GM10847 (cell line): ENCODE results near the gene PSMC6.

Source experiments
- POLR2A ChIP-seq: IDR thresholded peaks from 2 replicates; pipeline ENCODE4 v1.6.1; 2011; ENCODE audit not compliant: insufficient read length; ENCODE audit errors: extremely low read depth

PSMC6 gene

GRCh38 chr14:52706724-52707706 lies at the start of gene PSMC6:
Gene PSMC6 (plus strand): TSS chr14:52707200. CDS start chr14:52707220, 20 bp downstream.
- TF ChIP-seq POLR2A: peak; percentile 56

GRCh38 chr14:52660325-52660724 lies 46.7 kb upstream of the PSMC6 start:
- no peak for TF ChIP-seq POLR2A

GRCh38 chr14:52660832-52661231 lies 46.2 kb upstream of the PSMC6 start:
- no peak for TF ChIP-seq POLR2A

GRCh38 chr14:52661314-52661713 lies 45.7 kb upstream of the PSMC6 start:
- no peak for TF ChIP-seq POLR2A

GRCh38 chr14:52663850-52664249 lies 43.1 kb upstream of the PSMC6 start:
- TF ChIP-seq POLR2A: no peak

GRCh38 chr14:52678591-52678990 lies 28.4 kb upstream of the PSMC6 start:
- TF ChIP-seq POLR2A: no peak

GRCh38 chr14:52683985-52684520 lies 22.9 kb upstream of the PSMC6 start:
- TF ChIP-seq POLR2A: no peak

GRCh38 chr14:52686176-52686575 lies 20.8 kb upstream of the PSMC6 start:
- no peak for TF ChIP-seq POLR2A

- no peak for TF ChIP-seq POLR2A
Measured at GRCh38 chr14:52690983-52691760, 15.8 kb upstream of the PSMC6 start.

GRCh38 chr14:52692248-52692962 lies 14.6 kb upstream of the PSMC6 start:
- TF ChIP-seq POLR2A: no peak

- TF ChIP-seq POLR2A: no peak
Measured at GRCh38 chr14:52693036-52693435, 14.0 kb upstream of the PSMC6 start.

GRCh38 chr14:52693532-52693931 lies 13.5 kb upstream of the PSMC6 start:
- no peak for TF ChIP-seq POLR2A

- no peak for TF ChIP-seq POLR2A
Measured at GRCh38 chr14:52694761-52695480, 12.1 kb upstream of the PSMC6 start.

- peak; percentile 50 for TF ChIP-seq POLR2A
Measured at GRCh38 chr14:52695481-52696091, 11.4 kb upstream of the PSMC6 start, which contains the start of gene ERO1A. Gene ERO1A (minus strand): TSS chr14:52695558. CDS start chr14:52695481, 77 bp downstream.
